Measurements from ENCODE around the gene CFAP20. TPM values are rescaled to one million over a fixed set of nuclear protein-coding genes. Genes with fewer than 3 reads are reported as not detected.

CFAP20 gene
- total and polyA plus RNA-seq, 2 donors: 39.8 to 51.2 TPM

DNA sequence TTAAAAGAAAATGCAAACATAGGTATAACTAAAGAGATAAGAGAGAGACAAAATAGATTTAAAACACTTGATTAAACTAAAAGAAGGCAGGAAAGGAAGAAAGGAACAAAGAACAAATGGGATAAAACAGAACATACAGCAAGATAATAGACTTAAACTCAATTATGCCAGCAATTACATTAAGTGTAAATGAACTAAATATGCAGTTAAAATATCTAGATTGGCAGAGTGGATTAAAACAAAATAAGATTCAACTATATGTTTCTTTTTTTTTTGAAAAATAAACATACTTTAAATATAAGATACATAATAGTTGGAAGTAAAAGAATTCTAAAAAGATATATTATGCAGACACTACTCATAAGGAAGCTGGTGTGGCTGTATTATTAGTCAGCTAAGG, 9.7 kb upstream of the CFAP20 start:
- no peaks in the 10 kb centered on the region for H3K4me1 ChIP-seq (ENCODE audit: insufficient read depth)
- DNase-seq (ENCODE audit: extremely low spot score): no peak
- H3K36me3 ChIP-seq (ENCODE audit: insufficient read depth): no peaks in the 10 kb centered on the region
- H3K27ac ChIP-seq (ENCODE audit: low read depth): no peak overlapping the region
- no peak overlapping the region for H3K4me3 ChIP-seq (ENCODE audit: low read depth, low read length)

DNA sequence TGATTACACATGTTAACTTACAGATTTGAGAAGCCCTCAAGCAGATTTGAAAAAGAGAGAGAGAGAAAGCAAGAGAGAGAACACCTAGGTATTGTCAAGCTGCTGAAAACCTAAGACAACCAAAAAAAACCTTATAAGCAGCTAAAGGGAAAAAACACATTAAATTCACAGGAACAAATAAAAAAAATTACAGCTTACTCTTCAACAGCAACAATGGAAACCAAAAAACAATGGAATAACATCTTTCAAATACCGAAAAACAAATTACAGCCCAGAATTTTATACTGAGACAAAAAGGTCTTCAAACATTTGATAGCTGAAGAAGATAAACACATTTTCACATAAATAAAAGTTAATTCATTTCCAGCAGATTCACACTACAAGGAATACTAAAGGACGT, 8.4 kb upstream of the CFAP20 start:
- Histone ChIP-seq H3K4me3 (ENCODE audit: low read depth, low read length) (no peak overlapping the region), H3K36me3 (ENCODE audit: insufficient read depth) (no peaks in the 10 kb centered on the region), H3K27ac (ENCODE audit: low read depth) (no peak overlapping the region), H3K4me1 (ENCODE audit: insufficient read depth) (no peaks in the 10 kb centered on the region)
- no peak for DNase-seq (ENCODE audit: extremely low spot score)
- 88% methylated on average over 2 of the region's 2 CpGs for WGBS

DNA sequence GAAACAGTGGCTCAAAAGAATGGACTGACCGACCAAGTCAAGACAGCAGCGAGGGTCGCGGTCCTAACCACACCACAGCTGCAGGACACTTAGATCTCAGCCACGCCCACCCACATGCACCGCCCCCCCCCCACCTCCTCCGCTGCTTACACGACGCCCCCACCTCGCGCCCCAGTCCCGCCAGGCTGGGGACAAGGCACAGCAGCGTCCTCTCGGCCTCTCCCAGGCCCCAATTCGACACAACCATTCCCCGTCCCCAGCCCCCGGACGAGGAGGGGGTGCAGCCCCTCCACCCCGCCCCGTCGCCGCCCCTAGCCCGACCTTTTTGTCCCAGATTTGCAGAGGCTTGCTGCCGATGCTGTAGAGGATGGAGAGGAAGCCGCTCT, 477 bp downstream of the CFAP20 start:
- Histone ChIP-seq H3K27ac (ENCODE audit: low read depth) (peak overlapping the region; percentile 86), H3K4me1 (ENCODE audit: insufficient read depth) (no peaks in the 10 kb centered on the region), H3K4me3 (ENCODE audit: low read depth, low read length) (peak overlapping the region; percentile 93), H3K36me3 (ENCODE audit: insufficient read depth) (no peaks in the 10 kb centered on the region)
- WGBS: 2% methylated on average over 25 of the region's 25 CpGs
- no peak for DNase-seq (ENCODE audit: extremely low spot score)

DNA sequence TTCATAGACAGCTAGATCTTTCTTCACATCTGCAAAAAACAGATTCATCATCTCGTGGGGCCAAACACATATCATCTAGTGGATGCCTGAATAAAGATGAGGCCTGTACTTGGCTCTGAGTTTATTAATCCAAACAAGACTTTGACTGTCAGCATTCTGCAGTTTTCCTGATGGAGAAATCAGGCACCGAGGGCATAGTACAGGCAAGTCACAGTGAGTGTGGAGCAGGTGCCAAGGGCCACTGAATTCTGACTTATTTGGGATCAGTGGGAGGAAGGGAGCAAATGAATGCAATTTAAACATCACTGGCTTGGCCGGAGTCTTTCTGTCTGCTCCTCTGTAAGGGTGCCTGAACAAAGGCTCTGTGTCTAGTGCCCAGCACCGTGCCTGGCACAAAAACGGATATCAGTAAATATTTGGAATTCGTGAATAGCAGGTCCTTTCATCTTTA, 975 bp downstream of the CFAP20 start:
- no peak overlapping the region for H3K27ac ChIP-seq (ENCODE audit: low read depth)
- no peaks in the 10 kb centered on the region for H3K4me1 ChIP-seq (ENCODE audit: insufficient read depth)
- WGBS: 3% methylated on average over 6 of the region's 6 CpGs

DNA sequence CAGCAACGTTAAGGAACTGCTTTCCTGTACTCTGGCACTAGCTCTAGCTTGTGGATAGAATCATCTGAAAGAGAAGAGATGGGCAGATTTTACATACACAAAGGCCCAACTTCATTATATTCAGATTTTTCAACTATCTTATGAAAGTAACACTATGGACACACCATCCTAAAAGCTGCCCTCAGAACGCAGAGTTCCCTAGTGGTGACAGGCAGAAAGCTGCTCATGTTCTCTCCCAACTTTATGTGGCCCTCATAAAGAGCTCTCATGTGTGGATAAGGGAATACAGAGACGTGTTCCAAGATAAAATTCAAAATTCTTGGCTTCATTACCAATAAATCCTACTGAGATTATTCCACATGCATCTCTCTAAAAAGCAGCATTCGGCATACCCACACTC, 1.5 kb downstream of the CFAP20 start:
- H3K36me3 ChIP-seq (ENCODE audit: insufficient read depth): no peaks in the 10 kb centered on the region
- H3K27ac ChIP-seq (ENCODE audit: low read depth): peak overlapping the region; percentile 75
- H3K4me1 ChIP-seq (ENCODE audit: insufficient read depth): no peaks in the 10 kb centered on the region
- WGBS: 13% methylated on average over 4 of the region's 4 CpGs
- H3K4me3 ChIP-seq (ENCODE audit: low read depth, low read length): no peak overlapping the region
- no peak for DNase-seq (ENCODE audit: extremely low spot score)

More for the DNA sequence above, 975 bp downstream of the CFAP20 start:
- DNase-seq (ENCODE audit: extremely low spot score): no peak
- Histone ChIP-seq H3K4me3 (ENCODE audit: low read depth, low read length) (peak overlapping the region; percentile 93), H3K36me3 (ENCODE audit: insufficient read depth) (no peaks in the 10 kb centered on the region)

DNA sequence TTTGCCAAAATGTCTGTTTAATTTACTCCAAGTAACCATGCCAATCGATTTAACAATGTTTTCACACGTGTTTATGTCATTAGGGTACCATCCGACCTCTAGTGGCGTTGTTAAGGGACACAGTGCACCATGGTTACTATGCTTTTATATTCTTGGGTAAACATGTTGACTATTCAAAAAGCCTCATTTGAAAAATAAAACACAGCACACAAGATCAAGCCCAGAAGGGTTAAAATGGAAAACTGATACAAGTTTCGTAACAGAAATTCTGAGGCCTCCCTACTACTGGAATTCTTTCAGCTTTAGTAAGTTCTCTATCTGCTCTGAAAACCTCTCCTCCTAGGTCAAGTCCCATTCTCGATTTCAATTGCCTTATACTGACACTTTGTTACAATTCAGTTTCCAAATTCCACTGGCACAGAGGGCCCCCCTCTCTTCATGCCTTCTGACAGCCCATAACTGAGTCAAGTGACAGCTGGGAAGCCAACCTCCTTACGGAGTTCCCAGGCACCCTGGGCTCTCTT, 2.1 kb downstream of the CFAP20 start:
- no peak for DNase-seq (ENCODE audit: extremely low spot score)
- WGBS: 8% methylated on average over 7 of the region's 7 CpGs
- Histone ChIP-seq H3K4me1 (ENCODE audit: insufficient read depth) (no peaks in the 10 kb centered on the region), H3K4me3 (ENCODE audit: low read depth, low read length) (no peak overlapping the region), H3K36me3 (ENCODE audit: insufficient read depth) (no peaks in the 10 kb centered on the region), H3K27ac (ENCODE audit: low read depth) (peak overlapping the region; percentile 75)

DNA sequence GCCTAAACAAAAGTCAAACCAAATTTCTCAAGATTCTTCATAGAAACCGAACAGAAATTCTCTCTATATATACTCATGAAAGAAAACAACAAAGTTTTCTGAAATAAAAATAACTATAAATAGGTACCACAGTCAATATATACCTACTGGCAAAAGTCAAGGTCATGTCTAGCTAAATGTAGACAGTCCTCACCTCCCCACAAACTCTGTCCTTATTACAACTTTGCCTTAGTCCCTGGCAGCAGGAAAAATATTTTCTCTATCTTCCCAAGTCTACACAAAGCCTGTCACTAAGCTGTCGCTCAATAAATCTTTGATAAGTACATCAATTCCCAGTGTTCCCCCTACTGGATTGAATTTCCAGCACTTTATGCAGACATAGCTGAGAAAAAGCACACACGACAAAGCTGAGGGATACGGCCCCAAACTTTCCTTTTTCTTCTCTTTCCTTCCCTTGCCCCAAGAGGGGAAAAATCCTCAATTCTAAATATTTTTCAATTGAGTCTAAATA, 2.7 kb downstream of the CFAP20 start:
- no peak for DNase-seq (ENCODE audit: extremely low spot score)
- H3K36me3 ChIP-seq (ENCODE audit: insufficient read depth): no peaks in the 10 kb centered on the region
- 37% methylated on average over 4 of the region's 4 CpGs for WGBS
- H3K4me1 ChIP-seq (ENCODE audit: insufficient read depth): no peaks in the 10 kb centered on the region
- H3K27ac ChIP-seq (ENCODE audit: low read depth): peak overlapping the region; percentile 27
- H3K4me3 ChIP-seq (ENCODE audit: low read depth, low read length): no peak overlapping the region

DNA sequence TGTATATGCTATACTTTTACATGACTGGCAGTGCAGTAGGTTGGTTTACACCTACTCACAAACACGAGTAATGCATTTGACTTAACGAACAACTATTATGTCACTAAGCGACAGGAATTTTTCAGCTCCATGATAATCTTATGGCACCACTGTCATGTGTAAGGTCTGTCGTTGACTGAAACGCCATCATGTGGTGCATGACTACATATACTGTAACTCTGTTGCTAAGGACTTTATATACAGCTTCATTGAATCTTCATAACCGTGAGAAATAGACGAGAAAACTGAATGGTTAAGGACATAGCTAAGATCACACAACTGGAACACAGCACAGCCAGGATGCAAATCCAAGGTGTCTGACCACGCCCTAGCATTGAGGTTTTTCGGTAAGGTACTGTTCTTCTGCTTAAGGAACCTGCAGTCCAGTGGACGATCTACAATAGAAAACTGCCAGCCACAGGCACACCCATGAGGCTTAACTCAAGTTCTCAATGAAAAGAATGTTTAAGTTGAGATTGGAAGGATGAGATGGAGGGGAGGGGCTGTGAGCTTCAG, 3.3 kb downstream of the CFAP20 start:
- Histone ChIP-seq H3K27ac (ENCODE audit: low read depth) (no peak overlapping the region), H3K4me1 (ENCODE audit: insufficient read depth) (no peaks in the 10 kb centered on the region), H3K4me3 (ENCODE audit: low read depth, low read length) (no peak overlapping the region), H3K36me3 (ENCODE audit: insufficient read depth) (no peaks in the 10 kb centered on the region)
- no peak for DNase-seq (ENCODE audit: extremely low spot score)
- WGBS: 57% methylated on average over 10 of the region's 10 CpGs

DNA sequence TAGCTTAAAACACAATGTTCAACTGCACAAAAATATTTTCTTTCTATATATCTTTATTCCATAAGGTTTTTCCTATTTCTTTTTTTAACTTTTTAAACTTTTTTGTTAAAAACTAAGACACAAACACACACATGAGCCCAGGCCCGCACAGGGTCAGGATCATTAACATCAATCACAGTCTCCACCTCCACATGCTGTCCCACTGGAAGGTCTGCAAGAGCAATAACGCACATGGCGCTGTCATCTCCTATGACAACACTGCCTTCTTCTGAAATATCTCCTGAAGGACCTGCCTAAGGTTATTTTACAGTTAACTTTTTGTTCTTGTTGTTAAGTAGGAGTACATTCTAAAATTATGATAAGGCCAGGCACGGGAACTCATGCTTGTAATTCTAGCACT, 4.1 kb downstream of the CFAP20 start:
- Histone ChIP-seq H3K4me3 (ENCODE audit: low read depth, low read length) (no peak overlapping the region), H3K36me3 (ENCODE audit: insufficient read depth) (no peaks in the 10 kb centered on the region), H3K27ac (ENCODE audit: low read depth) (no peak overlapping the region), H3K4me1 (ENCODE audit: insufficient read depth) (peaks cover 1% of the 10 kb centered on the region)
- DNase-seq (ENCODE audit: extremely low spot score): no peak
- 82% methylated on average over 4 of the region's 4 CpGs for WGBS

DNA sequence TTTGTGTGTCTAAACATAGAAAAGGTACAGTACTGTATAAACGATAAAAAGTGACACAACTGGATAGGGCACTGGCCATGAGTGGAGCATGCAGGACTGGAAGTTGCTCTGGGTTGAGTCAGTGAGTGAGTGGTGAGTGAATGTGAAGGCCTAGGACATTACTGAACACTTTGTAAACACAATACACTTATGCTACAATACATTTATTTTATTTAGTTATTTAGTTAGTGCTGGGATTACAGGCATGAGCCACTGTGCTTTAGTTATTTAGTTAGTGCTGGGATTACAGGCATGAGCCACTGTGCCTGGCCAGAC, 4.6 kb downstream of the CFAP20 start:
- no peak for DNase-seq (ENCODE audit: extremely low spot score)
- Histone ChIP-seq H3K36me3 (ENCODE audit: insufficient read depth) (no peaks in the 10 kb centered on the region), H3K4me3 (ENCODE audit: low read depth, low read length) (no peak overlapping the region), H3K27ac (ENCODE audit: low read depth) (no peak overlapping the region), H3K4me1 (ENCODE audit: insufficient read depth) (peaks cover 1% of the 10 kb centered on the region)
- WGBS: 49% methylated on average over 1 of the region's 1 CpG

DNA sequence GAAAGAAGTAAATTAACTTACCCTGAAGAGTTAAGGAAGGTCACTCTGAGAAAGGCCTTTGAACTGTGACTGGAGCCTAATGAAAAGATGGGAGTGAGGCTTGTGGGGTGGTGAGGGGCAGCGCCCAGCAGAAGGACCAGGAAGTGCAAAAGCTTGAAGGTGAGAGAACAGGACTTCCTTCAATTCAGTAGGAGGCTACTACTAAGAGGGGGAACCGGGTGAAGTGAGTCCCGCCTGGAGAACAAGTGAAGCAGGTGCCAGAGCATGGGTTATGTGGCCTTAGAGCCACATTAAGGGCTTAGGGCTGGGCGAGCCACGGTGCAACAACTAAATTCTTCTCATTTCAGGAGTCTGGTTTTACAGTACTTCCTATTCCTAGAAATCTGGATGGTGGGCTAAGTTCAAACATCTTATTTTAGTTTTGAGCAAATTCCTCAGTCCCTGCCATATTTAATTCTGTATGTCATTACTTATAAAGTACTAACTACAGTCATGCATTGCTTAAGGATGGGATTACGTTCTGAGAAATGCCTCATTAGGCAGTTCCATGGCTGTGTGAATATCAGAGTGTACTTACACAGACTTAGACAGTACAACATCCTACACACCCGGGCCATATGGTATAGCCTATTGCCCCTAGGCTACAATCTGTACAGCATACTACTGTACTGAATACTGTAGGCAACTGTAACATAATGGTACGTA, 5.1 kb downstream of the CFAP20 start:
- no peak overlapping the region for H3K27ac ChIP-seq (ENCODE audit: low read depth)
- WGBS: 60% methylated on average over 8 of the region's 8 CpGs
- no peaks in the 10 kb centered on the region for H3K36me3 ChIP-seq (ENCODE audit: insufficient read depth)
- no peak for DNase-seq (ENCODE audit: extremely low spot score)
- H3K4me1 ChIP-seq (ENCODE audit: insufficient read depth): peaks cover 1% of the 10 kb centered on the region
- no peak overlapping the region for H3K4me3 ChIP-seq (ENCODE audit: low read depth, low read length)

DNA sequence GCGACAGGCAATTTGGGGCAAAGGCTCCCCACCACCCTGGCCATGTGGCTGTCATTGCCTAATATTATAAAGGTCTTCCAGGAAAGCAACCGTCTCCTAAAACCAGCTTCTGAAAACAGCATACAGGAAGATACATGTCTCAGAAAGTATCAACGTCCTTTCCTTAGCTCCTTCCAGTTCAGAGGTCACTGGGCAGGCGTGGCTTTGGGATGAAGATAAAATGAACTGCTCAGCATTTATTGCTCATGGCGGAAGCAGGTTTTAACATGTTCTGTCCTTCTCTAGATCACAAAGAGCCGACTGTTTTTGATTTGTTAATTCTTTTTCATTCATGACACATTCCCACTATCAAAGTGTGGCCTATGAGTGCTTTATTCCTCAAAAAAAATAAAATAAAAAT, 8.0 kb downstream of the CFAP20 start:
- Histone ChIP-seq H3K4me1 (ENCODE audit: insufficient read depth) (peaks cover 1% of the 10 kb centered on the region), H3K4me3 (ENCODE audit: low read depth, low read length) (no peak overlapping the region), H3K36me3 (ENCODE audit: insufficient read depth) (no peaks in the 10 kb centered on the region), H3K27ac (ENCODE audit: low read depth) (no peak overlapping the region)
- DNase-seq (ENCODE audit: extremely low spot score): no peak
- WGBS: 55% methylated on average over 6 of the region's 6 CpGs

DNA sequence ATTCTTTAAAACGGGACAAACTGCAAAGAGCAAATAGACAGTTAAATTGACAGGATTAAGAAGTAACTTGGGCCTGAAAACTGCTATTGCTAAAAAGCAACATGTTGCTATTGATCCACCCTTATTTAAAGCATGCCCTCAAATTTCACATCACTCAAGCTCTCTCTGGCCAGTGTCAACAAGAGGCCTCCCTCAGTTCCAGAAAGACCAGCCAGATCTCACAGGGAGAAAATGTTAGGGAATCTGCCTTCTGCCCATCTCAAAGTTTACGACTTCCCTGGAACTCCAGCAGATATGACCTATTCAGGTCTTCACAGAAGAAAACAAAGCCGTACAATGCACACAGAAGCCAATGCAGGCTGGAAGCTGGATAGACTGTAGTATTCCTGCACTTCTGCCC, 8.9 kb downstream of the CFAP20 start:
- no peaks in the 10 kb centered on the region for H3K36me3 ChIP-seq (ENCODE audit: insufficient read depth)
- H3K4me3 ChIP-seq (ENCODE audit: low read depth, low read length): no peak overlapping the region
- DNase-seq (ENCODE audit: extremely low spot score): no peak
- peaks cover 1% of the 10 kb centered on the region for H3K4me1 ChIP-seq (ENCODE audit: insufficient read depth)
- 18% methylated on average over 3 of the region's 3 CpGs for WGBS
- H3K27ac ChIP-seq (ENCODE audit: low read depth): no peak overlapping the region

DNA sequence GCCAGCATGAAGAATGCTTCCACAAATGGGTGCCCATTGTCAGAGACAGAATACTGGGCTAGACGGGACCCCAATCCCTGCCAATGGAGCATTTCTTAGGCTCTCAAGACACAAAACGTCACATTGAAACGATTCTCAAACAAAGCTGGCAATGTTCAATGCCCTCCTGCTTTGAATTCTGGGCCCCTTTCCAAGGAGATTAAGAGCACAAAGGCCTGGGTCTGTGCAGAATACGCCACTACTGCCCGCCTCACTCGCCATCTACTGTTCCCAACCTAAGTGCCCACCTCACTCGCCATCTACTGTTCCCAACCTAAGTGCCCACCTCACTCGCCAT, 9.7 kb downstream of the CFAP20 start:
- H3K36me3 ChIP-seq (ENCODE audit: insufficient read depth): no peaks in the 10 kb centered on the region
- no peak overlapping the region for H3K4me3 ChIP-seq (ENCODE audit: low read depth, low read length)
- H3K27ac ChIP-seq (ENCODE audit: low read depth): no peak overlapping the region
- H3K4me1 ChIP-seq (ENCODE audit: insufficient read depth): peaks cover 1% of the 10 kb centered on the region
- WGBS: 61% methylated on average over 8 of the region's 8 CpGs
- DNase-seq (ENCODE audit: extremely low spot score): no peak
